Measurements from ENCODE around the gene IMP4.
A peak's percentile ranks its signal among the peaks of the same experiment; 100 is the strongest.

Gene IMP4

GRCh38 chr2:130378898-130379214, 36.2 kb downstream of the IMP4 start:
- no peak for DNase-seq

- no peak for DNase-seq
Measured at GRCh38 chr2:130380096-130380934, 37.6 kb downstream of the IMP4 start.

GRCh38 chr2:130381145-130381544, 38.4 kb downstream of the IMP4 start:
- no peak for DNase-seq

- DNase-seq: no peak
Measured at GRCh38 chr2:130381619-130382018, 38.9 kb downstream of the IMP4 start.

- no peak for DNase-seq
Measured at GRCh38 chr2:130382313-130382917, 39.7 kb downstream of the IMP4 start.

- no peak for DNase-seq
Measured at GRCh38 chr2:130385709-130386108, 43.0 kb downstream of the IMP4 start.

GRCh38 chr2:130387071-130387400, 44.3 kb downstream of the IMP4 start:
- no peak for DNase-seq

- no peak for DNase-seq
Measured at GRCh38 chr2:130387804-130388203, 45.1 kb downstream of the IMP4 start.

GRCh38 chr2:130388221-130388907, 45.7 kb downstream of the IMP4 start:
- DNase-seq: no peak

GRCh38 chr2:130389358-130389757, 46.7 kb downstream of the IMP4 start:
- DNase-seq: no peak

- DNase-seq: no peak
Measured at GRCh38 chr2:130389783-130390182, 47.1 kb downstream of the IMP4 start.

- DNase-seq: no peak
Measured at GRCh38 chr2:130390460-130391057, 47.9 kb downstream of the IMP4 start.

GRCh38 chr2:130391058-130391871, 48.6 kb downstream of the IMP4 start:
- peak; percentile 55 for DNase-seq

- peak; percentile 32 for DNase-seq
Measured at GRCh38 chr2:130391872-130392670, 49.4 kb downstream of the IMP4 start.

GRCh38 chr2:130393318-130393910, 50.7 kb downstream of the IMP4 start:
- no peak for DNase-seq
